PC-3 (cell line): Measurements from ENCODE around the gene CFAP47. TPM values are rescaled to one million over a fixed set of nuclear protein-coding genes. Genes with fewer than 3 reads are reported as not detected.

Experiments
- ATAC-seq: fragments of 200-7000 bp; cut with Tn5 transposase; 2 replicates; pipeline ENCODE4 v1.9.1; 2020; ENCODE audit warnings: mild to moderate bottlenecking, moderate library complexity
- Bru-seq: library from RNA; stranded (reverse); fragments of 400-500 nt; gene quantifications from one replicate; lab custom pipeline; 2021; lab: Mats Ljungman, UMichigan
- BruChase-seq, 2 experiments: library from RNA; stranded (reverse); fragments of 400-500 nt; gene quantifications; one replicate each; lab custom pipeline; 2021; lab: Mats Ljungman, UMichigan
- BruUV-seq: library from RNA; stranded (reverse); fragments of 400-500 nt; replicated peaks from 2 replicates; lab custom pipeline; 2021; lab: Mats Ljungman, UMichigan
- CTCF ChIA-PET: fragments of 300-600 bp; sonication (Branson Sonifier 250); formaldehyde crosslinking; loops from one replicate; lab custom pipeline; 2022; ENCODE audit warnings: antibody characterized with exemption; lab: Charles Lee
- POLR2A ChIA-PET: fragments of 300-600 bp; sonication (Branson Sonifier 250); formaldehyde crosslinking; loops from one replicate; lab custom pipeline; 2022; ENCODE audit warnings: antibody characterized with exemption; ENCODE audit not compliant: unreplicated experiment; lab: Charles Lee
- DNase-seq: peaks from one replicate; pipeline ENCODE4 v3.0.0-alpha.2; 2015
- H2AFZ ChIP-seq: fragments of 300-600 bp; sonication (generic); 2 replicates; pipeline ENCODE4 v1.6.0; 2016; ENCODE audit warnings: antibody characterized with exemption, low read length
- H3F3A ChIP-seq: fragments of 300-600 bp; sonication (generic); one replicate; pipeline ENCODE4 v1.6.0; 2017; ENCODE audit warnings: antibody characterized with exemption, low read length, control low read depth, mild to moderate bottlenecking; ENCODE audit not compliant: unreplicated experiment
- H3K27ac ChIP-seq: fragments of 300-600 bp; sonication (generic); 2 replicates; pipeline ENCODE4 v1.5.1; 2016; ENCODE audit warnings: mild to moderate bottlenecking, low read length
- H3K27me3 ChIP-seq: fragments of 300-600 bp; sonication (generic); 2 replicates; pipeline ENCODE4 v1.6.1; 2016; ENCODE audit warnings: low read length, mixed read lengths
- H3K36me3 ChIP-seq: fragments of 300-600 bp; sonication (generic); 2 replicates; pipeline ENCODE4 v1.6.1; 2016; ENCODE audit warnings: low read depth, mixed run types, low read length, mixed read lengths
- H3K4me1 ChIP-seq: fragments of 300-600 bp; sonication (generic); 2 replicates; pipeline ENCODE4 v1.5.1; 2016; ENCODE audit warnings: low read length; ENCODE audit not compliant: insufficient read depth
- H3K4me2 ChIP-seq: fragments of 300-600 bp; sonication (generic); 2 replicates; pipeline ENCODE4 v1.6.0; 2016; ENCODE audit warnings: low read length
- H3K4me3 ChIP-seq: fragments of 300-600 bp; sonication (generic); 2 replicates; pipeline ENCODE4 v1.5.1; 2016; ENCODE audit warnings: mild to moderate bottlenecking, low read length, mixed read lengths
- H3K79me2 ChIP-seq: fragments of 300-600 bp; sonication (generic); 2 replicates; pipeline ENCODE4 v1.6.1; 2017; ENCODE audit warnings: low read length, mixed read lengths
- H3K9ac ChIP-seq: fragments of 300-600 bp; sonication (generic); 2 replicates; pipeline ENCODE4 v1.6.0; 2016; ENCODE audit warnings: mild to moderate bottlenecking, low read length
- H3K9me2 ChIP-seq: fragments of 300-600 bp; sonication (generic); replicated peaks from 2 replicates; pipeline ENCODE4 v1.6.1; 2016; ENCODE audit warnings: mixed run types, low read length, mixed read lengths
- H3K9me3 ChIP-seq: fragments of 300-600 bp; sonication (generic); 2 replicates; pipeline ENCODE4 v1.6.1; 2016; ENCODE audit warnings: low read length, mixed read lengths
- H4K20me1 ChIP-seq: fragments of 300-600 bp; sonication (generic); 2 replicates; pipeline ENCODE4 v1.6.1; 2016; ENCODE audit warnings: low read length, mixed read lengths
- CTCF ChIP-seq: fragments of 300-600 bp; sonication (generic); conservative IDR thresholded peaks from 2 replicates; pipeline ENCODE4 v1.5.1; 2017; ENCODE audit warnings: antibody characterized with exemption, low read depth, mild to moderate bottlenecking, low read length
- EZH2 ChIP-seq: fragments of 300-600 bp; sonication (generic); IDR thresholded peaks from one replicate; pipeline ENCODE4 v1.6.1; 2017; ENCODE audit warnings: antibody characterized with exemption, mild to moderate bottlenecking, low read length; ENCODE audit not compliant: unreplicated experiment
- EZH2phosphoT487 ChIP-seq: fragments of 300-600 bp; sonication (generic); IDR thresholded peaks from 2 replicates; pipeline ENCODE4 v1.6.1; 2018; ENCODE audit warnings: mild to moderate bottlenecking, antibody characterized with exemption, low read length, borderline replicate concordance
- intact Hi-C: fragments of 100-400 bp; cut with micrococcal nuclease; formaldehyde crosslinking; loops from 2 replicates; pipeline ENCODE4 v1.9.0; 2023
- long read RNA-seq: library from polyadenylated mRNA; unstranded; transcript quantifications from one replicate; pipeline ENCODE4 v2.0.0, GENCODE V29; 2021; ENCODE audit not compliant: unreplicated experiment
- total RNA-seq: library from RNA; depleted of rRNA; stranded (reverse); fragments of >200 nt; gene quantifications from 2 replicates; pipeline ENCODE4 v1.2.3, GENCODE V29; 2014; rRNA removed

The CFAP47 gene, protein sequence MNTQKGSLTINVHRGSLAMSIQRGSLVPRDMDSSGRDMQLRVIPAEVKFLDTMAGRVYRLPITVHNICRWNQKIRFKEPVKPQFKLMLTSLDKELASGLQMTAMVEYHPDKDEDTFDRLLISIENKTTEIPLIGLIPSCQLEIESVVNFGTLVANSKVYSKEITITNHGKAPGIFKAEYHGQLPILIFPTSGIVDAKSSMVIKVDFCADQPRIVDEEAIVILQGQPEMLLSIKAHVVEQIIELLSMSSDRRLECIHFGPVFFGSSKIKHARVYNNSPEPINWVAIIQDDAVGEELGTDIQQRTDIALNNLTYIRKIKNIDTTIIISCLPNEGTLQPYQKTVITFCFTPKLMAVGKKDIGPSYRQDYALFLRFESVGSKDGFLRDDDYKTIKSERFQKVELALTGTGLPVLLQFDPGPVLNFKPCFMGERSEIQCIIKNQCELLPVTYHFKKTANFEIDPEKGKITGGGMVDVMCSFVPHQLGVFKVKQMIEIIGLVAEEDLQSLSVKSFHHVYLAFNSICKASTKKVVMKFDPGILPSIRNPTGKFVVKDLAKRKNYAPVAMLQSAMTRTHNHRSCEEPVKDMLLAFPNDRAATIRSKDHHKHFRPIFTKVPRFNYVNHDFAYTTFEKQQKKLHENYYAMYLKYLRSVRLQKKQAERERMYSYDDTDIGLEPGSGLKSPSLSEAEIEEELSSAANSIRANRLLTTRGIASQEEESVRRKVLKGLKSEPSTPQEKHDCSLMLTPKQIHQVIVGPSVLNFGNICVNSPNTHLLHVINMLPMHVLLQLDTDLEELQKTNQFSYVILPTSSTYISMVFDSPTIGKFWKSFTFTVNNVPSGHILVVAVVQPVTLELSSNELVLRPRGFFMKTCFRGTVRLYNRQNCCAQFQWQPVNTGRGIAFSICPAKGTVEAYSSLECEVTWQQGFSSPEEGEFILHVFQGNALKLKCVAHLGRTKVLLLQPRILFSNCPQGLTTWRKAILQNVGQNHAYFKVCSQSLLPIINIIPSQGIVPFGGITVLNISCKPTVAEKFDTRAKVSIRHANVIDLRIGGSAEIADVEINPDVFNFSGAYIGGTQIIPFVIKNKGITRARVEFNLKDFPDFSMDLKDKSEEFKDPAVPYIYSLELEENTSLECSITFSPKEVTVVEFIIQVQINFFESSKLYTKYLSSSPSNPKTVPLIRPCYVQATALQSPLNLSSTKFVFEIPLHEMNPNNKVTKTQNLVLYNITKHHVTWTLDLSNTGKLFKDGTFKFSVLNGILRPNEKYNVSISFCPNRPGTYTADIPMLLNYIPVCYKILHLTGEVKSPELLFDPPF (N-terminal part only)
- total RNA-seq: not detected in 2 replicates
- Bru-seq, nascent RNA: percentile 0 among the genes with signal in this experiment
- percentile 0 among the genes with signal in this experiment for BruChase-seq, experiment 1, labeled RNA remaining after a 6-hour chase
- BruChase-seq, experiment 2, labeled RNA remaining after a 2-hour chase: percentile 1 among the genes with signal in this experiment
- long read RNA-seq: 0 reads

DNA sequence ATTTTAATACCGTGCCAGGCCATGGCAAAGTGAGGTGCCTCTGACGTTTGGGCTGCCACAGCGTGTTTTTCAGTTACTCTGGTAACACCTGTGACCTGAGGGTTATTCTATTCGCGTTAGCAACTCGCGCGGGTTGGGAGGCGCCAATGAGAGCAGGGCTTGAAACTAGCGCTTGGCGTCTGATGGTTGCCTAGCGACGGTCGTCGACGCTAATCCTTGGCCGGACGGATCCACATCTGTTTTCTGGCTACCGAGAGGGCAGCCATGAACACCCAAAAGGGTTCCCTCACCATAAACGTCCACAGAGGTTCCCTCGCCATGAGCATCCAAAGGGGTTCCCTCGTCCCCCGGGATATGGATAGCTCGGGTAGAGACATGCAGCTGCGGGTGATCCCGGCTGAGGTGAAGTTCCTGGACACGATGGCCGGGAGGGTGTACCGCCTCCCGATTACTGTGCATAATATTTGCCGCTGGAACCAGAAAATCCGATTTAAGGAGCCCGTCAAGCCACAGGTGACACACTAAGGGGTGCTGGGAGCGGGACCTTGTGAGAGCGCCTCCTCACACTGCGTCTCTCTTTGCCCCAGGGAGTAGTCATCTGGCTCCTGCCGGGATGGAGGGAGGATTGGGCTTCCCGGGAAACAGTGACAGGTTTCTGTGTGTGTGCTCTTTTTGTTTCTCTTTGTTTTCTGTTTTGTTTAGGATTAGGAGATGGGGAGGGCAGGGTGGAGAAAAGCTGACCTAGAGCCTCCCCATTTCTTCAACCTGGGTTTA is at the start of gene CFAP47:
TSS of gene CFAP47 (plus strand) at position 199 of the 774 bp plus-strand sequence. CDS start at position 265, 66 bp downstream.
- H3K4me3 ChIP-seq: peak within 1 kb of the TSS; percentile 46; the same call in 1 of the 2 replicates
- CTCF ChIA-PET: no interaction called here

GRCh38 chrX:35880601-35881000 is 38.9 kb upstream of the CFAP47 start:
- Histone ChIP-seq H3K79me2 (no peaks in the 10 kb centered on the region), H3K9me3 (no peaks in the 10 kb centered on the region), H3K36me3 (no peaks in the 10 kb centered on the region), H4K20me1 (no peaks in the 10 kb centered on the region), H3K4me2 (no peak overlapping the region), H3K4me1 (no peaks in the 10 kb centered on the region), H2AFZ (no peak overlapping the region), H3F3A (no peaks in the 10 kb centered on the region), H3K9ac (no peak overlapping the region), H3K27ac (no peak overlapping the region), H3K9me2 (no peaks in the 10 kb centered on the region), H3K4me3 (no peak overlapping the region), H3K27me3 (no peaks in the 10 kb centered on the region)
- ChIA-PET POLR2A (no interaction called here), CTCF (no interaction called here)
- no TSS peak for BruUV-seq
- no peak for ATAC-seq
- DNase-seq: no peak
- intact Hi-C loops: no loop called here
- no peak for TF ChIP-seq EZH2phosphoT487
- TF ChIP-seq CTCF: no peak
- no peak for TF ChIP-seq EZH2

More for the DNA sequence above, at the start of gene CFAP47:
- peak; percentile 4 for DNase-seq
- H3K4me1 ChIP-seq: no peaks in the 10 kb centered on the region
- 0 out of 2 replicates have a peak, but pooled peaks cover 4% of the 10 kb centered on the region for H3K9me3 ChIP-seq
- H3K9me2 ChIP-seq: no peaks in the 10 kb centered on the region
- H3K27me3 ChIP-seq: no peaks in the 10 kb centered on the region
- H3F3A ChIP-seq: no peaks in the 10 kb centered on the region
- H3K36me3 ChIP-seq: no peaks in the 10 kb centered on the region
- intact Hi-C loops: no loop called here
- no peak within 1 kb of the TSS for H3K27ac ChIP-seq
- H3K4me2 ChIP-seq: peak within 1 kb of the TSS; percentile 51; the same call in 1 of the 2 replicates
- H3K9ac ChIP-seq: no peak within 1 kb of the TSS
- POLR2A ChIA-PET: no interaction called here
- TF ChIP-seq CTCF: no peak
- no peak for TF ChIP-seq EZH2phosphoT487
- TF ChIP-seq EZH2: no peak
- no peak for ATAC-seq
- no peaks in the 10 kb centered on the region for H3K79me2 ChIP-seq
- no peaks in the 10 kb centered on the region for H4K20me1 ChIP-seq
- BruUV-seq: no TSS peak
- peak within 1 kb of the TSS; percentile 68 for H2AFZ ChIP-seq
